GM19193 (cell line): ENCODE results near the gene TMPRSS5.

Experiments used
- POLR2A ChIP-seq: IDR thresholded peaks from 4 replicates; pipeline ENCODE4 v1.6.1; 2011; ENCODE audit not compliant: insufficient read depth, insufficient read length; ENCODE audit errors: extremely low read depth

The TMPRSS5 gene

DNA sequence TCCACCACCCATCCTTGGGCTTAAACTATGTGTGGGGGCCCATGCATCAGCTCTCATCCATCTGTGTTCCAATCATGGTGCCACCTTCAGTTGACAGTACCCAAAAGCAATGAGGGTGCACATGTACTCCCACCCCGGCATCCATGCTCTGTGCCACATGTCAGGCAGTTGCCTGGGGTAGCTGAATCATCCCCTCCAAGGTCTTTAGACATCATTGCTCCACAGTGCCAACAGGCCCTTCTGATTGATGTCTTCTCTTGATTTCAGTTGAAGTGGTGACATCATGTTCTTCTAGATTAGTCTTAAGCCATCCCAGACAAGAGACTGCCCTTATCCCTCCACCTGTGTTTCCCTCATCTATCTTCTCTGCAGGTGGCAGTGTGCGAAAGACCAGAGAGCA lies 42.5 kb downstream of the TMPRSS5 start:
- TF ChIP-seq POLR2A: no peak

DNA sequence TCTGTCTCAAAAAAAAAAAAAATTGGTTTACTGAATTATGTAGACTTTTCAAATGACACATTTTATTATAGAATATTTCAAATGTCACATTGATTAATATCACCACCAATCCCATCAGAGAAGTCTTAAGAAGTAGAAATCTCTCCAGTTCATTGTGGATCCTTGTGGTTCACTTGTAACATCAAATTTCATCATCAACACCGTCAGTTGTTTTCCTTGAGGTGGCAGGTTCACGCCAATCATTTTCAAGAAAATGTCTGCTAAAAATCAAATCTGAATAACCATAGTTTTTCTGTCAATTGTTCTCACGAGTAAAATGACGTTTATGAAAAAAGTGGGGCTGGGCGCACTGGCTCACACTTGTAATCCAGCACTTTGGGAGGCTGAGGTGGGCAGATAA lies 50.3 kb downstream of the TMPRSS5 start:
- TF ChIP-seq POLR2A: no peak

- TF ChIP-seq POLR2A: no peak
Measured at GRCh38 chr11:113651023-113651422, 55.1 kb downstream of the TMPRSS5 start.

DNA sequence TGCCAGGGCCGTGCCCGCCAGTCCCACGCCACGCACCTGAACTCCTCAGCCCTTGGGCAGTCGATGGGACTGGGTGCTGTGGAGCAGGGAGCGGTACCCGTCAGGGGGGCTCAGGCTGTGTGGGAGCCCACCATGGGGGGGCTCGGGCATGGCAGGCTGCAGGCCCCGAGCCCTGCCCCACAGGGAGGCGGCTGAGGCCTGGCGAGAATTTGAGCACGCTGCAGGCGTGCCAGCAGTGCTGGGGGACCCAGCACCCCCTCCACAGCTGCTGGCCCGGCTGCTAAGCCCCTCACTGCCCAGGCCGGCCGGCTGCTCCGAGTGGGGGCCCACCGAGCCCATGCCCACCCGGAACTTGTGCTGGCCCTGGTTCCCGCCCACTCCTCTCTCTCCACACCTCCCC lies 56.8 kb downstream of the TMPRSS5 start:
- TF ChIP-seq POLR2A: no peak

- TF ChIP-seq POLR2A: no peak
Measured at GRCh38 chr11:113647856-113648255, 58.3 kb downstream of the TMPRSS5 start.

GRCh38 chr11:113647108-113647507 lies 59.0 kb downstream of the TMPRSS5 start:
- no peak for TF ChIP-seq POLR2A

- TF ChIP-seq POLR2A: no peak
Measured at GRCh38 chr11:113645593-113646349, 60.3 kb downstream of the TMPRSS5 start.

DNA sequence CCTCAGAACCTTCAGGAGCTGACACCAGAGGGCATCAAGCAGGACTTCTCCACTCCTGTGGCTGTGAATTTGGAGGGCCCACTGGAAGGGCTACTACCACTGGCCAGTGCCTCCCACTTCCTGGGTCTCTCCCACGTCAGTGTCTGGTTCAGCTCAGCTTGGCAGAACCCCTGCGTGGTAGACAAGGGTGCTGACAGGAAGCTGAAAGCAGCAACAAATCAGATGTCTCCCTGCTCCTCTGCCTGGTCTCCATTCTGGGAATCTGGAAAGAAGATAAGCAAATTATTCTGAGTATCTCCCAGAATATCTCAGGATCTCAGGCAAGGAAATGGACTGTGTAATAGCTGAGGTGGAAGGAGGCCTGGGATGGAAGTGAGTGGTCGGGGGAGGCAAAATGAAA lies 61.5 kb downstream of the TMPRSS5 start:
- TF ChIP-seq POLR2A: no peak

GRCh38 chr11:113643701-113644100 lies 62.4 kb downstream of the TMPRSS5 start:
- TF ChIP-seq POLR2A: no peak

DNA sequence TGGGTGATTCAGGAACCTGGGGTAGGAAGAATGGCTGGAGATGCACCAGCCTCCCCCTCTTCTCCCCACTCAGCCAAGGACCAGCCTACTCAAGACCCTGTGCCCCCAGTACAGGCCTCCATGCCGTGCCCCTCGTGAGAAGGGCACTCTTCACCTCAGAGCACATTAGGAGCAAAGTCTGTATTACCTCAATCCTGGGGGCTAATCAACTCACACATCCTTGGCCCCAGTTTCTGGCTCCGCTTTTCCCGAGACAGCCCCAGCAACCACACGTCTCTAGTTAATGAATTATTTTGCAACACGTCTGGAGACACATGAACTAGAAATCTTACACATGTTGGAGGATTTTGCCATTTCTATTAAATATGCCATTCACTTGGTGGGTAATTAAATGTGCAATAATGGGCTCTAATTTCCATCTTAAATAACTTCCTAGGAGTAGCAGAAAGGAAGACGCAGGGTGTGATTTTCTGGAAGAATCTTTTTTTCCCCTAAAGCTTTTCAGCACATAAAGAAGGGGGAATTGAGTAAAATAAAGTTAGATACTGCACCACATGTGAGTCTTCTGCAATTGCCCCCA lies 63.0 kb downstream of the TMPRSS5 start:
- TF ChIP-seq POLR2A: no peak

GRCh38 chr11:113642090-113642489 lies 64.0 kb downstream of the TMPRSS5 start:
- TF ChIP-seq POLR2A: no peak

- no peak for TF ChIP-seq POLR2A
Measured at GRCh38 chr11:113638376-113638775, 67.7 kb downstream of the TMPRSS5 start.

DNA sequence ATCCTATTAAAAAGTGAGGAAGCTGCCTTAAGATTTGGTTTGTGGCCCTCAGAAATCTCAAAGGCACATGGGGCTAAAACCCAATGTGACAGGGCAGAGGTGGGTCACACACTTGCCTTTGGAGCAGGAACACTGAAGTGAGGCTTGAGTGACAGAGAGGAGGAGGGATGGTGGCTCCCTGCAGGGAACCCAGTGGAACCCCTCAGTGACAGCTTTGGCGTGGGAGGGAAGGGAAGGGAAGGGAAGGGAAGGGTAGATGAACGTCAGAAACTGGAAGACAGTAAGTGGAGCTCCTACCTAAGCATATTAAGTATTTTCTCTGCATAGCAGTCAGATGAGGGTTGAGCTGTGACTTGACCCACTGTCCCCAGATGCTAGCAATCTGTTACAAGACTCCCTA lies 68.5 kb downstream of the TMPRSS5 start:
- no peak for TF ChIP-seq POLR2A
